GM21515 (cell line): ENCODE results near the gene VSIR.

Experiments
- ATAC-seq: cut with Tn5 transposase; IDR thresholded peaks from one replicate; pipeline ENCODE4 v1.9.1; 2021; ENCODE audit not compliant: unreplicated experiment

VSIR gene

GRCh38 chr10:71748671-71749191 lies 24.6 kb downstream of the VSIR start:
- peak; percentile 59 for ATAC-seq

- no peak for ATAC-seq
Measured at GRCh38 chr10:71747551-71748523, 25.5 kb downstream of the VSIR start.

GRCh38 chr10:71747039-71747531 lies 26.2 kb downstream of the VSIR start:
- ATAC-seq = no peak

GRCh38 chr10:71746344-71747037 lies 26.8 kb downstream of the VSIR start:
- no peak for ATAC-seq

GRCh38 chr10:71745664-71746250 lies 27.6 kb downstream of the VSIR start:
- no peak for ATAC-seq

GRCh38 chr10:71744897-71745663 lies 28.2 kb downstream of the VSIR start:
- no peak for ATAC-seq

- no peak for ATAC-seq
Measured at GRCh38 chr10:71743866-71744265, 29.5 kb downstream of the VSIR start.

GRCh38 chr10:71743089-71743838 lies 30.1 kb downstream of the VSIR start:
- no peak for ATAC-seq

- no peak for ATAC-seq
Measured at GRCh38 chr10:71742301-71743088, 30.8 kb downstream of the VSIR start.

GRCh38 chr10:71741671-71742070 lies 31.6 kb downstream of the VSIR start:
- ATAC-seq = no peak

- no peak for ATAC-seq
Measured at GRCh38 chr10:71741029-71741428, 32.3 kb downstream of the VSIR start.

- no peak for ATAC-seq
Measured at GRCh38 chr10:71740069-71740653, 33.2 kb downstream of the VSIR start.

GRCh38 chr10:71739358-71739900 lies 33.9 kb downstream of the VSIR start:
- ATAC-seq = no peak

GRCh38 chr10:71737834-71738197 lies 35.5 kb downstream of the VSIR start:
- no peak for ATAC-seq

GRCh38 chr10:71737001-71737833 lies 36.1 kb downstream of the VSIR start:
- ATAC-seq = no peak

- ATAC-seq = no peak
Measured at GRCh38 chr10:71736570-71736952, 36.8 kb downstream of the VSIR start.

- no peak for ATAC-seq
Measured at GRCh38 chr10:71735709-71736569, 37.4 kb downstream of the VSIR start.
